ENCODE measurements around the gene RRM2.
A peak's percentile ranks its signal among the peaks of the same experiment; 100 is the strongest.

The RRM2 gene

DNA sequence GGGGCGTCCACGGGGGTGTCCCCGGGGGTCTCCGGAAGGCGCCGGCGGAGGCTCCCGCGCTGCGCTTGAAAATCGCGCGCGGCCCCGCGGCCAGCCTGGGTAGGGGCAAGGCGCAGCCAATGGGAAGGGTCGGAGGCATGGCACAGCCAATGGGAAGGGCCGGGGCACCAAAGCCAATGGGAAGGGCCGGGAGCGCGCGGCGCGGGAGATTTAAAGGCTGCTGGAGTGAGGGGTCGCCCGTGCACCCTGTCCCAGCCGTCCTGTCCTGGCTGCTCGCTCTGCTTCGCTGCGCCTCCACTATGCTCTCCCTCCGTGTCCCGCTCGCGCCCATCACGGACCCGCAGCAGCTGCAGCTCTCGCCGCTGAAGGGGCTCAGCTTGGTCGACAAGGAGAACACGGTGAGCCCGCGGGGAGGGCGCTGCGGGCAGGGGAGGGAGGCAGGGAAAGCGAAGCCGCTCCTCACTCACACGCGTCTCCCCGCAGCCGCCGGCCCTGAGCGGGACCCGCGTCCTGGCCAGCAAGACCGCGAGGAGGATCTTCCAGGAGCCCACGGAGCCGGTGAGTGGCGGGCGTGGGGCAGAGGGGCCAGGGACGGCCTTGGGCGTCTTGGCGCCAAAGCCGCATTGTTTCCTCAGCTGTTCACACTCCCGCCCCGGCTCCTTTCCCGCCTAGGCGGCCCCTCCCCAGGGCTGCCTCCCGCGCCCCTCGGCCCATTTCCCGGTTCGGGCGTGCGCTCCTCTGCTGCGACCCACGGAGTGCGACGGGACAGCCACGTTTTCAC is at the start of gene RRM2:
RRM2 (plus strand) TSS at position 240 of the 781 bp plus-strand sequence; CDS start at position 300, 60 bp downstream.
- DNase-seq (ENCODE audit: low read depth, low spot score): peak; percentile 78

DNA sequence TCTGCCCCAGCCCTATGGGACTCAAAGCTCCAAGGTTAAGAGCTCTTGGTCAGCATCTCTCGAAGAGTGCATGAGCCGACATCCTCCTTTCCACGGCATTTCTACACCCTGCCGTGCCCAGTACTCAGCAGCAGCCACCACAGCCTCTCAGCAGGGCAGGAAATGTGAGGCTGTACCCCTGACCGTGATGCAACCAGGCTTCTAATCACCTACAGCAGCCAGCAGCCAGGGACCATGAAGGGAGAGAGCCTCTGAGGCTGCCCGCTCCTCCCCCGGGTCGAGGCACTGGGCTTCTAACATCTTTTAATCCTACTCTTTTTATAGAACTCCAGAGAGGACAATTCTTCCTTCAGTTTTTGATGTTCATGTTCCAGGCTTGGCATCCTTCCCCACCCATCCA is 48.8 kb upstream of the RRM2 start:
- no peak for DNase-seq (ENCODE audit: low read depth, low spot score)

DNA sequence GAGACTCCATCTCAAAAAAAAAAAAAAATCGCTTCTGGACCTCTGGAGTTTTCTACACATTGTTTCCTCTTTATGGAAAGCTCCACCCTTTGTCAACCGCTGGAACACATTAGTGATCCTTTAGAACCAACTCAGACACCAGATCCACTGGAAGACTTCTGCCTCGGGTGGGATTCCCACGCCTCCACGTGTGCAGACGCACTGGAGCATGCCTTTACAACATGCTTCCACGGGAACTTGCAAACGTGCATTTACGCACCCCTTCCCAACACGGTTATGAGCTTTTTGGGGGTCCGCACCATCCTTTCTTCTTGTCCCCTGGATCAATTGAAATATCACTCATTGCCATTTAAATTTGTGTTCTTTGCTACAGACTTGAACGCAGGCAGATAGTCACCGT is 47.4 kb upstream of the RRM2 start:
- DNase-seq (ENCODE audit: low read depth, low spot score): no peak

DNA sequence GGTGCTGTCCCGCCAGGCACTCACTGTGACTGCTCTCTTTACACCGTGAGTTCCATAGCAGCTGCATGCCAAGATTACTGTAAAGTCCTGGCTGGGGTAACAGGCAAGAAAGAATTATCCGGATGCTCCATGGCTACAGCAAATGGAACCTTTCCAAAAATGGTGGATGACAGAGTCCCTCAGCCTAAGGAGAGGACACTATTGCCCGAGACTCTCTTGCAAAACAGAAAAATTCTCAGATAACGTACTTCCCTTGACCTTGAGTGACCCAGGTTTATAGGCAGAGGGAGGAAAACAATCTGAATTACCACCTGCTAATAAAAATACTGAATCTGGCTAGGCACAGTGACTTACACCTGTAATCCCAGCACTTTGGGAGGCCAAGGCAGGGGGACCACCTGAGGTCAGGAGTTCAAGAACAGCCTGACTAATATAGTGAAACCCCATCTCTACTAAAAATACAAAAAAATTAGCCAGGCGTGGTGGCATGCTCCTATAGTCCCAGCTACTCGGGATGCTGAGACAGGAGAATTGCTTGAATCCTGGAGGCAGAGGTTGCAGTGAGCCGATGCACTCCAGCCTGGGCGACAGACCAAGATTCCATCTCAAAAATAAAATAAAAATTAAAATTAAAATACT is 46.8 kb upstream of the RRM2 start:
- no peak for DNase-seq (ENCODE audit: low read depth, low spot score)

DNA sequence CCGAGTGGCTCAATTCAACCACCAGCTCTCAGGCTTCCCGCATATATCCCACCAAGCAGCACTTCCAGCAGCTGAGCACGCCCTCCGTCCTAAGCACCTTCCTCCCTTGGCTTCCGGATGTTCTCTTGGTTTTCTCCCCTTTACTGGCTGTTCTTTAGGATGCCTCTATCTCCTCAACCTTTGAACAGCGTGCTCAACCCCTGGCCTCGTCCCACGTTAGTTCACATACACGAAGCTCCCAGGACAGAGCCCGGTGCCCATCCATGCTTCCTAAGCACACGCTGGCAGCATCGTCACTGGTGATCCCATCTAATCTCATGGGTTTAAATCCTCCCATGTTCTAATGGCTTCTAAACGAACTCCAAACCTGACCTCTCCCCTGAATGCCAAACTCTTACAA is 46.0 kb upstream of the RRM2 start:
- no peak for DNase-seq (ENCODE audit: low read depth, low spot score)

DNA sequence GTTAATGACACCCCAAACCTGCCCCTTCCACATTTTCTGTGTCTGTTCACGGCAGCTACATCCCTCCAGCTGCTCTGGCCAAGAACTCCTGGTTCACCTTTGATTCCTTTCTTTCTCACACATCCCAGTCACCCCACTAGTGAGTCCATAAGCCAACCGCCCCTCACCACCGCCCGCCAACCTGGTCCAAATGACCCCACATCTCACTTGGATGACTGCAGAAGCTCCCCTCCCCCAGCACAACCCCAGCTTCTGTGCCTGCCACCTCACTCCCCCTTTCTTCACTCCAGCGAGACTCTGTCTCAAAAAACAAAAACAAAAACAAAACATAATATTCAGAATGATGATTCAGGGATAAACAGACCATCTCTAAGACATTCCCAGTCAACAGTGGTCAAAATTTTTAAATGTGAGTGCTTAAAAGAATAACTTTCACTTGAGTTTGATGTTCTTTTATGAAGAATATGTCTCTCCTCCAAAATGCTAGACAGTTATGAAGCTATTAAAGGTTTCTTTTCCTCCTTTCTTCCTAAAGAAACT is 45.5 kb upstream of the RRM2 start:
- no peak for DNase-seq (ENCODE audit: low read depth, low spot score)

DNA sequence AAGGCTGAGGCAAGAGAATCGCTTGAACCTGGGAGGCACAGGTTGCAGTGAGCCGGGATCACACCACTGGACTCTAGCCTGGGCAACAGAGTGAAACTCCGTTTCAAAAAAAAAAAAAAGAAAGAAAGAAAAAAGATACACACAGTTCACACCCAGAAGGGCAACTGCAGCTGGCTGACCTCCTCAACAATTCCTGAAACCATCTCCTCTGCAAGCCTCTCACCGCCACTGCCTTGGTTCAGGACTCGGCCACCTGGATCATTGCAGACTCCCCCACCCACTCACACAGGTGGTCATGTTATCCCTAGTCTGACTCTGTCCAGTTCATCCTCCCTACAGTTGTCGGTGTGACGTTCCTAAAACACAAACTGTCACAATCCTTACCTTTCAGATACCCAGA is 44.5 kb upstream of the RRM2 start:
- DNase-seq (ENCODE audit: low read depth, low spot score): no peak

DNA sequence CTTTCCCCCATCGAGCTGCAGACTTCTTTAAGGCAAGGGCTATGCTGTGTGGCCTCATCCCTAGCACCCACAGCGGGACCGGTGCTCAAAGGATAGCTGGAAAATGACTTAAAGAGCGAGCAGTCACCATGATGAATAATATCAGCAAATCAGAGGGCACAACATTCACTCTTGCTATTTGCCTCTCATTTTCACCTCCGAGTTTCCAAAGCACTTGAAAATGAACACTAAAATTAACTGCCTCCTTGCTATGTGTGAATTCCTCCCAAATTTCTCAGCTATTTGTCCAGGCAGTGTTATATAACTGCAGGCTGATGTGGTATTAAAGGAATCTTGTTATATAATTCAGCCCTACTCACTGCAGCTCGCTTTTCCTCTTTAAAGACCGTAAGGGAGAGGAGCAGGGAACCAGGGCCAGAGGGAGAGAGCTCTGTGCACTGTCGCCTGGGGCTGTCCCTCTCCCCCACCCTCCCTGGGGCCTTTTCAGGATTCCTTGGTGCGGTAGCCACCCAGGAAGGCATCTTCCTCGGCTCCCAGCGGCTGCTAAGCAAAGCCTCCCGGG is 43.8 kb upstream of the RRM2 start:
- DNase-seq (ENCODE audit: low read depth, low spot score): no peak

DNA sequence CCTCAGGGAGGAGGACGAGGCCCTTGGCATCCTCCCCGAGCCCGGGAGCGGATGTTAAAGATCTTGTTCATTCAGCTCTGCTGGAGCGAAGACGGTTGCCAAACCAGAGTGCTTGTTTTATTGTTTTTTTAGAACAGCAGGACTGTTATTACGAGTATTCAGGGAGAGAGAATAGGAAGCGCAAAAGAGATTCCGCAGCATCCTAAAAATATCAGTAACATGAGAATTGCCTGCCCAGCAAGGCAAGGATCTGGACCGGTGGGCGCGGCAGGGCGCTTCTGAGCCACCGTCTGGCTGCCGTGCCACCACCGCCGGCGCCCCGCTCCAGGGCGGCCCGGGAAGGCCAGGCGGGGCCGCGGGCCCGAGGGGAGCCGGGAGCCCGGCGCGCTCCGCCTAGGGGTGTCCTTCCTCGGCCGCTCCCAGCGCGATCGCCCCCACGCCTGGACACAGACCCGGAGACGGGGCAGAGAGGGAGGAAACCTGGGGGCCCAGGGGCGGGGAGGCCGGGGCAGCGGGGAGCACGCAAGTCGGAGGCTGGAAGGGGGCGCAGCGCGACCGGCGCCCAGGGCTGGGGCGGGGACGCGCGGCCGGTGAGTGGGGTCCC is 43.2 kb upstream of the RRM2 start:
- DNase-seq (ENCODE audit: low read depth, low spot score): no peak

DNA sequence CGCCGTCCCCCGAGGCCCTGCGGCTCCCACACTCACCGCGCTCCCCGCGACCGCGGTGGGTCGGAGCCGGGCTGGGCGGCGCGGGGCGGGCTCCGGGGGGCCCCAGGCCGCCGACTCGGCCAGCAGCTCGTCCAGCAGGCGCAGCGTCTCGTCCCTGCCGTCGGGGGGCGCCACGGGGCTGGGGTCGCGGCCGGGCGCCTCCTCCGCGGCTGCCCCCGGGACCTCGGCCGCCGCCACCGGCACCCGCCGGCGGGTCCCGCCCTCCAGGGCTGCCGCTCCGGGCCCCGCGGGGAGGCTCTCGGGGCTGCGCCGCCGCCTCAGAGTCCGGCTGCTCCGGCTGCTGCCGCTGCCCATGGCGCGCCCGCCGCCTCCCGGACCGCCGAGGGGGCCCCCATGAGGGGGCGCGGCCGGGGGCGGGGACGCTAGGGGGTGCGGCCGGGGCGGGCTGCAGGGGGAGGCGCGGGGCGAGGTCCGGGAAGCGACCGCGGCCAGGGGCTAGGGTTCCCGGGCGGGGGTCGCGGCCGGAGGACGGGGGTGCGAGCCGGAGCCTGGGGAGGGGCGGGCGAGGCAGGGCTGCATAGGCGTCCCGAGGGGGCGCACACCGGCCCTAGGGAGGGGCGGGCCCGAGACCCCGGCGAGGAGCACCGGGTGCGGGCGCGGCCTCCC is 42.5 kb upstream of the RRM2 start, which contains the start of gene CYS1:
CYS1 (minus strand) TSS at position 542 of the 666 bp plus-strand sequence; CDS start at position 354, 188 bp downstream.
- DNase-seq (ENCODE audit: low read depth, low spot score): no peak

DNA sequence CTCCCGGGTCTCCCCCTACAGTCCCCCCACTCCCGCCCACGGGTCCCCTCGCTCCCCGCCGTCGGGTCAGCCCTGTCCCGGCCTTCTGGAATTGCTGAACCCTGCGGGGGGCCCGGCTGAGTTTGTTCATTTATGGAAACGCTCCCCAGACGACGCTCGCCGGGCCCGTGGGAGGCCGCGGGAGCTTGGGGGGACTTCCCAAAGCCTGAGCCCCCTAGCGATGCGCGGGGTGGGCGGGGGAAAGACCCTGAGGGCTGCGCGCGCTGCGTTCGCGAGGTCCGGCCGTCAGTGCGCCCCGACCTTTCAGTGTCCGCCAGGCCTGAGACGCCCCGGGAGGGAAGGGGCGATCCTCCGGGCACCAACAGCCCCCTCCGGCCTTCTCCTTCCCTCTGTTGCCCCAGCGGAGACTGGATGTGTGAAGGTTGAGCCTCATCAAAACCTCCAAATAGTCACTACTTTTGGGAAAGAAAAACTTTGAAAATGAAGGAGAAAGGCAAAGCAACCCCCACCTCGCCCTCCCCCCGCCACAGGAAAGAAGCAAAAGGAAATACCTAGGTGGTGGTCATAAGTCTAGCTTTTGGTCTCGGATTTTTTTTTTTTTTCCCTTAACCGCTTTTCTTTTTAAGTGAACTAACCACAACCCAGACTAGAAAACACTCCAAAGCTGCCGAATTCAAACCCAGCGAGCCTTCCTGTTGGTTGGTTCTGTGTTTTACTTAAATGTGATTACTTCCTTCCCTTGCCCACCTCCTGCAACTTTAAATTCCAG is 41.8 kb upstream of the RRM2 start:
- DNase-seq (ENCODE audit: low read depth, low spot score): no peak

DNA sequence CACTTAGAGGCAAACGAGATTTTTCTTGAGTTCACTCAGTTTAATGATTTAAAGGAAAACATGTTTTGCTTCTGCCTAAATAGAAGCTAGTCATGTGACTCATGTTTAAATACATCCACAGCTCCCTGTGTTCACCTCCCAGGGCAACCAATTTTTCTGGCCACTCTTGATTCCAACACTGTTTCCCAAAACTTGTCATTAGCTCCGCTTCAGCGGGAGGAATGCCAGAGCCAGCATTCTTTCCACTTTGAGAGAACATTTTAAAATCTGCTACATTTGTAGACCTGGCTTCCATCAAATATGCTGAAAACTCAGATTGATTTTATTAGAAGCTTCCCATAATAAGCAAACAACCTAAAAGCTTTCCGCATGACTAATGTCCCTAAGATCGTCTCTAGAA is 39.5 kb upstream of the RRM2 start:
- no peak for DNase-seq (ENCODE audit: low read depth, low spot score)

DNA sequence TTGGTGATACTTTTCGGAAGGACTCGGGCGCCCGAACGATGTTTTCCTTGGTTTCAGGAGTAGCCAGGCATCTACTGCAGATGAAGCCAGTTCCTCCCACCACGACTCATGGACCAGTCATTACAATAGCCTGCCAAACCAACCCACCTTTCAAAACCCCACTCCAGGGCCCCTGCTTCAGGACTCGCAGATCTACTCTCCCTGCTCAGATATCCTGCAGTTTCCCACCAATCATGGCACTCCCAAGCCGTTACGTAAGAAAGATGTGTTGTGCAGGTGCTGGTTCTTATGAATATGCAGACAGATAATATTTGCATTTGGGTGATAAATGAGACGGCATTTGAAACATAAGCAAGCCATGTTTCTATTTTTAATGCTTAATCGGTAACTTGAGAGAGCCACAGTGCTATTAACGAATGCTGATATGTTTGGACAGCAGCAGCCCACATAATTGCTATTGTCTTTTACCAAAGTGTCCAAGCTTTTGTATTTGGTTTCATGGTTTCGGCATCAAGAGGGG is 38.8 kb upstream of the RRM2 start:
- no peak for DNase-seq (ENCODE audit: low read depth, low spot score)

DNA sequence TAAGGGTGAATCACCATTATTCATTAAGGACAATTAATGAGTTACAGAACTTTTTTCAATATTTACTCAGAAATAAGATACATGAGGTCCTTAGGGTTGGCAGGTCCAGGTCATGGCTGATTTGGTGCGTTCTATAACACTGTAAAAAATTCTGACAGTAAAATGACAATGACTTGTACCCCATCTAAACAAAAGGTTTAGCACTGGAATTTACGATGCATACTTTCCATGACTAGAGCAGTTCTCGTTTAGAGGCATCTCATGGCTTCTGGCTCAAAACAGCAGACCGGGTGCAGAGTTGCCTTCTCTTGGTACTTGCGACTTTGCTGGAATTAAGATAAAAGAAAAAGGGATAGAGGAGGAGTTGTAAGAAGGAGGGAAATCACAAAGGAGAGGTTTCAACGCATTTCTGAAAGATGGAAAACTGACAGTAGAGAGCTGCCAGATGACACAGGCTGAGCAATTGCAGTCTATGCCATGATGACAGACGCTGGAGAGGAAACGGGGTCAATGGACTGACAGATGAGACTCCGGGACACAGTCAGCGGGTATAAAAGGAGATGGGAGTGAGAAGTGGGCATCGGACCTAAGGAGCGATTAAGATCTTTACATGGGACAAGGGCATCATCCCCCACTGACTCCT is 38.2 kb upstream of the RRM2 start:
- no peak for DNase-seq (ENCODE audit: low read depth, low spot score)

DNA sequence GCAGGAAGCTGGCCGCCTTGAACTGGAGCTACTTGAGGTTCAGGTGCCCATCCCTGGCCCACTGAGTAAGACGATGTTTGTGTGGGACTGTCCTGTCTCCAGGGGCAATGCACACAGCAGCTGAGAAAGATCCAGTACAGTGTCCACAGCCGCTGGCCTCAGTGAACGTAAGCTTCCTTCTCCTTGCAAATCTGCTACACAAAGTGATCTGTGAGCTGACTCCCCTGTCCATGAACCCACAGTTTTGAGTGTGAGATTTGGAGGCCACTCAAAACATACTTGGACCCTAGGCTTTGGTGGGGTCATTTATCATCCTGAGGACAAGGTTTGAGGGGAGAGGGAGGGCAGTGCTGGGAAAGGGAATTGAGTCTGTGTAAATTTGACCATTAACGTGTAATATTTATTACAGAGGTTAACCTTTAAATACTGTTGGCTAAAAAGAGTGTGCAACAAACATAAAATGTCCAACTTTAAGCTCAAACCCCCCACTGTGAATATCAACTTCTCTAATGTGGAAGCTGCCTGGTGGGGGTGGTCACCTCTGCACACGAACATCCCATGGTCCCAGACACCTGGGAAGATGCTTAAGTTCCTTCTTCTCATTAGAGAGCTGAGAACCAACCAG is 37.4 kb upstream of the RRM2 start:
- no peak for DNase-seq (ENCODE audit: low read depth, low spot score)

DNA sequence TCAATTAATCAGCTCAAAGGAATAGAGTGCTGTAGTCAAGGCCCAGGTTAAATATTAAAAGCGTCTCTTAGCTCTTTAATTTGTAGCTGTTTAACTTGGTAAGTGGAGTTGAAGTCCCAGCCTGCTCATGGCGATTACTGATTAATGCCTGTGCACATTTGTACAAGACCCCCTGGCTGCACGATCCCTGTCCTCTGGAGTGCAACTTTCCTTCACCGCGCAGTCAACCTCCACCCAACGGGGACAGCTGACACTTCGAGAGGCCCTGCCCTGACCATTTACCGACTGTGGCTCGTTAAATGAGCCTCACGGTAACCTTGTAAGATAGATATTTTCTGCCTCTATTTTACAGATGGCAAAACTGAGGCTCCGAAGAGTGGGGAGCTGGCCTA is 36.9 kb upstream of the RRM2 start:
- DNase-seq (ENCODE audit: low read depth, low spot score): no peak

DNA sequence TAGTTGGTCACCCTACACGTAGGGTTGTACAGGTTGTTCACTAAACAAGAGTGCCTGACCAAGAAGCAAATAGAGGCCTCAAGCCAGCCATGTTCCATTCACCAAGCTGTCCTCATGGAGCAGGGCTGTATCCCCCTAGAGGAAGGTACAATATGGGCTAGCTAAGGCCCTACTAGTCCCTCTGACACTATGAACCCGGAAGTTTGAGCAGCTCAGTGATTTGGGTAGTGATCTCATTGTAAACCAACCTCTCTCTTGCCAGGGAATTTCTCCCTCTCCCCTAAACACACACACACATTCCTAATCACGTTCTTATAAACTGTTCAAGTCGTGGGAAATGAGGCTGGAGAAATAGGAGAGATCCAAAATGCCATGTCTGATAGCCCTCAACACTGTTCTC is 35.6 kb upstream of the RRM2 start:
- no peak for DNase-seq (ENCODE audit: low read depth, low spot score)

DNA sequence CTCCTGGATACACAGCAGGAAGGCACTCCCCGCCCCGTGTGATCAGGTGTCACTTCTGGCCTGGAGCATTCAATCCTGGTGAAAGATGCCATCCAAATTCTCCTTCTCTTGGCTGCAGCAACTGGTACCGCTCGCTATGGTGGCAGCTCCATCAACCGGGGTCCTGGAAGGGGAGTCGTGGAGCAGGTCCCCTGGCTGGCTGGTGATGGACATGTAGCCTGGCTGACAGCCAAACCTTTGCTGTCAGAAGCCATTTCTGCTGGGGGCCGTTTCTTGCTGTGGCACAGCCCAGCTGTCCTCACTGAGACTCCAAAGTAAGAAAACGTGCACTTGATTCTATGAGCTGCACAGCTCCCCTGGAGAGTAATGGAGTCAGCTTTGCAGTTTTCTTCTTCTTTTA is 35.2 kb upstream of the RRM2 start:
- DNase-seq (ENCODE audit: low read depth, low spot score): no peak

DNA sequence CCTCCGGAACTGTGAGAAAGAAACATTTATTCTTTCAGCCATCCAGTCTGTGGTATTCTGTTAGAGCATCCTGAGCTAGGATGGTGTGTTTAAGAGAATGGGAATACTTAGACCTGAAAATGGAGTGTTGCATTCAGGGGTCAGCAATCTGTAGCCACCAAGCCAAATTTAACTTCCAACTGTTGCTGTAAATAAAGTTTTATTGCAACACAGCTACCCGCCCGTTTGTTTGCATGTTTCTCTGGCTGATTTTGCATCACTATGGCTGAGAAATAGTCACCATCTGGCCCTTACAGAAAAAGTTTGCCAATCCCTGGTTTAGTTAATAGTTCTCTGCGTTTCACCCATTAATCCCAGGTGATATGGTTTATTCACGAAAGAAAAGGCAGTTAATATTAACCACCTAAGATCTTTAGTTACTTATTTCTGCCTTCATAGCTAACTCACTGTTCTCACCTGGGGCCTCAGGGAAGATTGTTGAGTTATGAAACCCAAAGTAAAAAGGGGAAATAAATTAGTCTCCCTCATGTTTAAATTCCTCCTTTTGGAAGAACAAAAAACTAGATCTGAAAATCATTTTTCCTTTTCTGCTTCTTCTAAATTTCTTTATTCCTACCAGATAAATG is 32.9 kb upstream of the RRM2 start:
- DNase-seq (ENCODE audit: low read depth, low spot score): no peak

Data from iPS DF 19.7 (cell line).